ENCODE measurements around the gene GFRA4. TPM values are rescaled to one million over a fixed set of nuclear protein-coding genes. Genes with fewer than 3 reads are reported as not detected.

GFRA4 gene
- total RNA-seq, 1 donor from 2014 or later: not detected

DNA sequence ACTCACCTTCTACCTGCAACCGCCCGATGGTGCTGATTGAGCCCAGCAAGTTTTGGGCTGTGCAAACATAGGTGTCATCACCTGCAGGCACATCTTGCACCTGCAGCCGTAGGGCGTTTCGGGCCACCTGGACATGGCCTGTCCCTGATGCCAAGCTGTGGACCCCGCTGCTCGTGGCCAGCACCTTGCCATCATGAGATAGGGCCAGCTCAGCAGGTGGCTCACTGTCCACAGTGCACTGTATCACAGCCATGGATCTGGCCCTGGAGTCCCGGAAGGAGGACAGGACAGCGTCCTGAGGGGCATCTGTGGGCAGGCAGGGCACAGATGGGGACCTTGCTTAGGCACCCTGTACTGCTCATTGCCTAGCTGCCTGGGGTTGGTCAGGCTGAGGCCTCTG, 28.7 kb upstream of the GFRA4 start:
- Histone ChIP-seq H3K27ac (no peak overlapping the region), H3K9me3 (peaks cover 0 to 3% of the 10 kb centered on the region in 2 donors), H3K4me3 (no peak overlapping the region), H3K36me3 (no peaks in the 10 kb centered on the region), H3K27me3 (no peaks in the 10 kb centered on the region), H3K4me1 (peaks cover 4 to 7% of the 10 kb centered on the region in 2 donors)
- intact Hi-C loops (cut with DNase I): no loop called here
- DNase-seq (ENCODE audit: low spot score in 2 of 2): no peak
- no peak for TF ChIP-seq CTCF (IDR thresholded peaks at IDR 0.05)

DNA sequence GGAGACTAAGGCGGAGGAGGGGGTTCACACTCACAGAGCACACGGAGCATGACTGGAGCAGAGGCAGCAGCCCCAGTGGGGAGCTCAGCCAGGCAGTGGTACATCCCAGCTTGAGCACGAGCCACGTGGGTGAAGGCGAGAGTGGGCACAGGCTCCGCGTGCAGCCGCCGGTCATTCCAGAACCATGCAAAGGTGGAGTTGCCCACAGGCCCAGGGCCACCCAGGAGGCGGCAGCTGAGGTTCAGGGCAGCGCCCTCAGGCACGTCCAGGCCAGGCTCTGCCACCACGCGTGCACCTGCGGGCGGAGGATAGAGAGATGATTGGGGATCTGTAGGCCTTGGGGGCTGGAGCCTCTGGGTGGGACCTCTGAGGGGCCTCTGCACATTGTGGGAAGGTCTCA, 28.1 kb upstream of the GFRA4 start:
- Histone ChIP-seq H3K4me3 (no peak overlapping the region), H3K27ac (no peak overlapping the region), H3K4me1 (peaks cover 8 to 10% of the 10 kb centered on the region in 2 donors), H3K27me3 (no peaks in the 10 kb centered on the region), H3K9me3 (peaks cover 0 to 1% of the 10 kb centered on the region in 2 donors), H3K36me3 (no peaks in the 10 kb centered on the region)
- intact Hi-C loops (cut with DNase I): no loop called here
- no peak for TF ChIP-seq CTCF (IDR thresholded peaks at IDR 0.05)
- DNase-seq (ENCODE audit: low spot score in 2 of 2): no peak

DNA sequence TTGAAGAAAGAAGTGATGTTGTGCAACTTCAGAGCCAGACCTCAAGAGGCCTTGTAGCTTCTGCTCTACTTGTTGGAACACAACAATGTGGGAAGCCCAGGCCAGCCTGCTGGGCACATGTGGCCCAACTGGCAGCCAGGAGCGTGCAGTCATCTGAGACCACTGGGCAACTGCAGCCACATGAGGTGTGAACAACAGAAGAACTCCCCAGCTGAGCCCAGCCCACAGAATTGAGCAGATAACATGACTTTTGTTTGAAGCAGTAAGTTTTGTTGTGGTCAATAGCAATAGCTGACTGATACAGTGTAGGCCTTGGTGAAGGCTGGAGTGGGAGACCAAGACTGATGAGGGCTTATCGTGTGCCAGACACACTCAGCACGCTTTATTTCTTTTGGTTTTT, 27.2 kb upstream of the GFRA4 start:
- Histone ChIP-seq H3K36me3 (no peaks in the 10 kb centered on the region), H3K4me1 (peaks cover 8 to 11% of the 10 kb centered on the region in 2 donors), H3K4me3 (no peak overlapping the region), H3K27ac (no peak overlapping the region), H3K27me3 (no peaks in the 10 kb centered on the region), H3K9me3 (no peaks in the 10 kb centered on the region)
- no peak for TF ChIP-seq CTCF (IDR thresholded peaks at IDR 0.05)
- intact Hi-C loops (cut with DNase I): no loop called here
- no peak for DNase-seq (ENCODE audit: low spot score in 2 of 2)

DNA sequence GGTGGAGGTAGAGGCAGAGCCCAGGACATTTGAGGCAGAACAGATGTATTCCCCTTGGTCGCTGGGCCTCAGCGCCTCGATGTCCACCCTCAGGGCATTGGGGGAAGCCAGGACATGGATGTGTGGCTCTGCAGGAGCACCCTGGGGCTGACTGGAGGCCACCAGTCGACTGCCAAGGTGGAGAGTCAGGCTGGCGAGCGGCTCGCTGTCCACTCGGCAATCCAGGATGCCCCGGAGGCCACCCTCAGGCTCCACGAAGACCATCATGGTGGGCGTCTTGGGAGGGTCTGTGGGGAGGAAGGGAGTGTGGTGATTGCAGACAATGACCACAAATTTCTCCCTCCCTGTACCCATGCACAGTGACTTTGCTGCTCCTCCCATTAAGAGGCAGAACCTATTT, 26.8 kb upstream of the GFRA4 start:
- intact Hi-C loops (cut with DNase I): loop anchor here (10.0 kb wide), 3 partner anchors 215 to 395 kb away; partner anchors contain the start of genes ATRN and RNF24
- no peaks in the 10 kb centered on the region for H3K9me3 ChIP-seq
- H3K4me1 ChIP-seq: peaks cover 8 to 11% of the 10 kb centered on the region in 2 donors
- H3K4me3 ChIP-seq: no peak overlapping the region
- H3K36me3 ChIP-seq: no peaks in the 10 kb centered on the region
- TF ChIP-seq CTCF (IDR thresholded peaks at IDR 0.05): no peak
- H3K27ac ChIP-seq: no peak overlapping the region
- no peak for DNase-seq (ENCODE audit: low spot score in 2 of 2)
- no peaks in the 10 kb centered on the region for H3K27me3 ChIP-seq

DNA sequence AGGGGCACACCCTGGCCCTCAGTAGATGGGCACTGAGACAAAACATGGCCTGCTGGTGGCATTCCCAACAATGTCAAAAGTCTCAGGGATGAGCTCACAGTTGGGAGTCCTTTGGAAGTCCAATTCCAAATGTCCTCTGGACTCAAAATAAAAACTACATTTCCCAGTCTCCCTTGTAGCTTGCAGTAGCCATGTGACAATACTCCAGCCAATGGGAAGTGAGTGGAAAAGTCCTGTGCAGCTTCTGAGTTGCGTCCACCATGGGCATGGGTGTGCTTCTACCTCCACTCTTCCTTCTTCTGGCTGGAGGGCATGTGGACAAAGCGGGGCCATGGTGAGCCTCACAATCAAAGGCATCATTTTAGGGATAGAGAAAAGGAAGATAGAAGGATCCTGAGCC, 24.5 kb upstream of the GFRA4 start:
- intact Hi-C loops (cut with DNase I): loop anchor here (1.0 to 10.0 kb wide), 4 partner anchors 20 to 397 kb away; partner anchors contain the start of genes ATRN and RNF24
- Histone ChIP-seq H3K27ac (peak overlapping the region; percentile 77 to 85), H3K36me3 (no peaks in the 10 kb centered on the region), H3K4me3 (peak overlapping the region in 1 of 2 donors; percentile 4), H3K9me3 (no peaks in the 10 kb centered on the region), H3K4me1 (peaks cover 8 to 11% of the 10 kb centered on the region in 2 donors), H3K27me3 (no peaks in the 10 kb centered on the region)
- TF ChIP-seq CTCF (IDR thresholded peaks at IDR 0.05): no peak
- DNase-seq (ENCODE audit: low spot score in 2 of 2): no peak

DNA sequence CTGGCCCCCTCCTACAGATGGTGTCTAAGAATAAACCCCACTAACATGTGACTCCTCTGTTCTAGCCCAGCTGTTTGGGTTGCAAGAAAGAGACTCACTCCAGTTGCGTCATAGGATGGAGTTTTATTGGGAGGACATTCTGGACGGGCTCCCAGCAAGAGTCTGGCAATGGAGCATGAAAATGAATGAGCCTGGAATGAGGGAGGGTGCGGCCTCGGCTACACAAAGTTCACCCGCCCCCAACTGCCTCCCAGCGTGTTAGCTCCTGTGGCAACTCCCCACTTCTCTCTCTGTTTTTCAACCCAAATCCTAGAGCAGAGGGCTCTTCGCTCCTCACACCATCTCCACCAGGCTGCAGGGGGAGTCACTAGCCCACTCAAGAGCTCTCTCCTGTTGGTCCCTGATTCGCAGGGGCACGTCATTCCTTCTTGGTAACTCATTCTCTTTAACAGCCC, 23.7 kb upstream of the GFRA4 start:
- no peaks in the 10 kb centered on the region for H3K9me3 ChIP-seq
- intact Hi-C loops (cut with DNase I): loop anchor here (1.0 to 10.0 kb wide), 4 partner anchors 20 to 398 kb away; partner anchors contain the start of genes ATRN and RNF24
- peaks cover 8 to 16% of the 10 kb centered on the region in 2 donors for H3K4me1 ChIP-seq
- peak; percentile 49 to 93 for DNase-seq (ENCODE audit: low spot score in 2 of 2)
- no peaks in the 10 kb centered on the region for H3K27me3 ChIP-seq
- H3K27ac ChIP-seq: peak overlapping the region; percentile 77 to 85
- H3K4me3 ChIP-seq: peak overlapping the region in 1 of 2 donors; percentile 4
- no peaks in the 10 kb centered on the region for H3K36me3 ChIP-seq
- no peak for TF ChIP-seq CTCF (IDR thresholded peaks at IDR 0.05)

Measured in ascending aorta (tissue), 2 donors.